ENCODE measurements around the gene TTC9B. TPM values are rescaled to one million over a fixed set of nuclear protein-coding genes. Genes with fewer than 3 reads are reported as not detected.
A peak's percentile ranks its signal among the peaks of the same experiment; 100 is the strongest.

TTC9B gene
- not detected for total RNA-seq

DNA sequence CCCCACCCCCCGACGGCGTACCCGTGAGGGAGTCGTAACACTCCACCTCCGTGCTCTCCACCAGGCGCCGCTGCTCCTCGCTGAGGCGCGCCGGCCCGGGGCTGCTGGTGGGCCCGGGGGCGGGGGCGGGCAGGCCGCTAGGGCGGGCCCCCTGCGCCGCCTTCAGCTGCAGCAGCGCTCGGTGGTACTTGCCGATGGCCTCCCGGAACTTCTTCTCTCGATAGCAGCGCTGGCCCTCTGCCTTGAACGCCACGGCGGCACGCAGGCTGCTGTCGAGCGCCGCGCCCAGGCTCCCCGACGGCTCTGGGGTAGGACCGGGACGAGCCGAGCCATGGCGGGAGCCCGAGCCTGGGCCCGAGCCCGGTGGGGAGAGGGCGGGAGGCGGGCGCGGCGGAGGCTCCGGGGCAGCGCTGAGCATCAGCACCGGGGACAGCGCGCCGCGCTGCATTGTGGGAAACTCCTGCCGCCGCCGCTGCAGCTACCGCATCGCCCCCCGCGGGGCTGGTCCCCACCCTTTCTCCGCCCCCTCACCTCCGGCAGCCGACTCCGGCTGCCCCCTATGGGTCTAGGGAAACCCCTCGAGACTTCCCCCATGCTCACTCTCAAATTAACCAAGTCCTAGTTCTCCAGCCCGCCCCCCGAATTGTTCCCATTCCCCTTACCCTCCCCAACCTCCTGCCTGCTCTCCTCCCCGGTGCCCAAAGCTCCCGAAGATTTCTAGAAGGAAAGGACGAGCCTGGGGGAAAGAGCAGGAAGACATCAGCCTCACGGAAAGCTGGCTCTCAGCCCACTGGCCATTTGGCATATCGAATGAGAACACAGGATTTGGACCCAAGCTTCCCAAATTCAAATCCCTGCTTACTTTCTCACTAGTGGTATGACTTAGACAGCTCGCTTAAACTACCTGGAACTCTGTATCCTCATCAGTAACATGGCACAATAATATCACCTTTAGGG, at the start of gene TTC9B:
TSS of gene TTC9B (minus strand) at position 451 of the 957 bp plus-strand sequence. CDS start at position 448, 3 bp downstream.
- Histone ChIP-seq H3K36me3 (no peaks in the 10 kb centered on the region), H3K27ac (no peak within 1 kb of the TSS), H3K9me3 (no peaks in the 10 kb centered on the region), H3K4me1 (replicated peaks) (no peaks in the 10 kb centered on the region), H3K27me3 (replicated peaks; ENCODE audit: insufficient read depth) (peaks cover 7% of the 10 kb centered on the region), H3K4me3 (peak within 1 kb of the TSS in 1 of 2 donors; percentile 3)
- intact Hi-C loops (cut with DNase I): no loop called here
- WGBS: 3% methylated on average over 73 of the region's 75 CpGs
- TF ChIP-seq, protein P1, sequence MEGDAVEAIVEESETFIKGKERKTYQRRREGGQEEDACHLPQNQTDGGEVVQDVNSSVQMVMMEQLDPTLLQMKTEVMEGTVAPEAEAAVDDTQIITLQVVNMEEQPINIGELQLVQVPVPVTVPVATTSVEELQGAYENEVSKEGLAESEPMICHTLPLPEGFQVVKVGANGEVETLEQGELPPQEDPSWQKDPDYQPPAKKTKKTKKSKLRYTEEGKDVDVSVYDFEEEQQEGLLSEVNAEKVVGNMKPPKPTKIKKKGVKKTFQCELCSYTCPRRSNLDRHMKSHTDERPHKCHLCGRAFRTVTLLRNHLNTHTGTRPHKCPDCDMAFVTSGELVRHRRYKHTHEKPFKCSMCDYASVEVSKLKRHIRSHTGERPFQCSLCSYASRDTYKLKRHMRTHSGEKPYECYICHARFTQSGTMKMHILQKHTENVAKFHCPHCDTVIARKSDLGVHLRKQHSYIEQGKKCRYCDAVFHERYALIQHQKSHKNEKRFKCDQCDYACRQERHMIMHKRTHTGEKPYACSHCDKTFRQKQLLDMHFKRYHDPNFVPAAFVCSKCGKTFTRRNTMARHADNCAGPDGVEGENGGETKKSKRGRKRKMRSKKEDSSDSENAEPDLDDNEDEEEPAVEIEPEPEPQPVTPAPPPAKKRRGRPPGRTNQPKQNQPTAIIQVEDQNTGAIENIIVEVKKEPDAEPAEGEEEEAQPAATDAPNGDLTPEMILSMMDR (IDR thresholded peaks at IDR 0.05): no peak
- no peak for TF ChIP-seq POLR2AphosphoS5 (IDR thresholded peaks at IDR 0.05)
- no peak for TF ChIP-seq POLR2A (IDR thresholded peaks at IDR 0.05)
- DNase-seq (ENCODE audit: low spot score): no peak

- intact Hi-C loops (cut with DNase I): no loop called here
- TF ChIP-seq POLR2AphosphoS5 (IDR thresholded peaks at IDR 0.05) (no peak), POLR2A (IDR thresholded peaks at IDR 0.05) (no peak)
- TF ChIP-seq, protein P1 (IDR thresholded peaks at IDR 0.05): no peak
- WGBS: 75% methylated on average over 6 of the region's 6 CpGs
- no peaks in the 10 kb centered on the region for H3K9me3 ChIP-seq
- H3K36me3 ChIP-seq: peaks cover 0 to 3% of the 10 kb centered on the region in 2 donors
- H3K27me3 ChIP-seq (replicated peaks; ENCODE audit: insufficient read depth): no peaks in the 10 kb centered on the region
- no peak overlapping the region for H3K27ac ChIP-seq
- H3K4me1 ChIP-seq (replicated peaks): peaks cover 12% of the 10 kb centered on the region
- DNase-seq (ENCODE audit: low spot score): no peak
- H3K4me3 ChIP-seq: no peak overlapping the region
Observed at GRCh38 chr19:40267601-40267997, 49.4 kb upstream of the TTC9B start.

DNA sequence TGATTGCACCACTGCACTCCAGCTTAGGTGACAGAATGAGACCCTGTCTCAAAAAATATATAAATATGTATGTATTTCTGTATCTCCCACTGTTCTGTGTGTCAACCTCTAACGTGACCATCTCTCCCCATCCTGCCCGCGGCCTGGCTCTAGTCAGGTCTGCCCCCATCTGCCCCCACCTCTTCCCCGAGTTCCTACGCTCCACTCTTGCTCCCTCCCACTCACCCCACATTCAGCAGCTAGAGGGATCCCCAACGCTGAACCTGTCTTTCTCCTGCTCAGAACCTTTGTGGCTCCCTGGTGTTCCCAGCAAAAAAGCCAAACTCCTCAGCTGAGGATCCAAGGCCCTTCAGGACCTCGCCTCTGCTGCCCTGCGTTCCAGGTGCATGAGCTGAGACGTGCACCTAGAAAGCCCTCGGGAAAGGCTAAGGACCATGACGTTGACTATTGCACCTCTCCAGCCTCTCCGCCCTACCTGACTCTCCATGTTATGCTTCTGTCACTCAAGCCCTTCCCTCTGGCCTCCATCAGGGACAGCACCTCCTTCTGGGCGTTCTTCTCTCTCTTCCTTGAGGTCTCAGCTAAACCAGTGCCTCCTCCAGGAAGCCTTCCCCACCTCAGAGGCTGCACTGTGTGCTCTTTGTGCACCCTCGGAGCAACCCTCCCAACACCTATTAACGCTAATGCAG, 48.9 kb upstream of the TTC9B start:
- no peak overlapping the region for H3K27ac ChIP-seq
- H3K9me3 ChIP-seq: no peaks in the 10 kb centered on the region
- peaks cover 12% of the 10 kb centered on the region for H3K4me1 ChIP-seq (replicated peaks)
- H3K36me3 ChIP-seq: peaks cover 0 to 3% of the 10 kb centered on the region in 2 donors
- DNase-seq (ENCODE audit: low spot score): no peak
- H3K4me3 ChIP-seq: no peak overlapping the region
- TF ChIP-seq POLR2A (IDR thresholded peaks at IDR 0.05) (no peak), POLR2AphosphoS5 (IDR thresholded peaks at IDR 0.05) (no peak)
- TF ChIP-seq, protein P1 (IDR thresholded peaks at IDR 0.05): no peak
- 86% methylated on average over 15 of the region's 15 CpGs for WGBS
- intact Hi-C loops (cut with DNase I): no loop called here
- H3K27me3 ChIP-seq (replicated peaks; ENCODE audit: insufficient read depth): no peaks in the 10 kb centered on the region

- Histone ChIP-seq H3K27me3 (replicated peaks; ENCODE audit: insufficient read depth) (no peaks in the 10 kb centered on the region), H3K4me1 (replicated peaks) (peaks cover 12% of the 10 kb centered on the region), H3K4me3 (no peak overlapping the region), H3K36me3 (peaks cover 0 to 3% of the 10 kb centered on the region in 2 donors), H3K27ac (no peak overlapping the region), H3K9me3 (no peaks in the 10 kb centered on the region)
- 44% methylated on average over 17 of the region's 17 CpGs for WGBS
- TF ChIP-seq POLR2A (IDR thresholded peaks at IDR 0.05) (no peak), POLR2AphosphoS5 (IDR thresholded peaks at IDR 0.05) (peak; percentile 22)
- TF ChIP-seq, protein P1 (IDR thresholded peaks at IDR 0.05): no peak
- intact Hi-C loops (cut with DNase I): no loop called here
- DNase-seq (ENCODE audit: low spot score): peak; percentile 45
Observed at GRCh38 chr19:40266119-40266518, 47.9 kb upstream of the TTC9B start.
